MCF 10A (cell line): ENCODE measurements around the gene ASMTL. TPM values are rescaled to one million over a fixed set of nuclear protein-coding genes. Genes with fewer than 3 reads are reported as not detected.

Source experiments
- BruUV-seq: library from RNA; stranded (reverse); fragments of 400-500 nt; replicated peaks from 2 replicates; lab custom pipeline; 2021; lab: Mats Ljungman, UMichigan
- CTCF ChIA-PET: fragments of 300-600 bp; sonication (Branson Sonifier 250); formaldehyde crosslinking; extraction: SDS; loops from one replicate; lab custom pipeline; 2021; ENCODE audit warnings: antibody characterized with exemption, inconsistent platforms; lab: Yijun Ruan, JAX
- POLR2A ChIA-PET: fragments of 300-600, 350-650 bp; sonication (Branson Sonifier 250); formaldehyde crosslinking; extraction: SDS; loops from one replicate; lab custom pipeline; 2020; ENCODE audit warnings: antibody characterized with exemption, inconsistent platforms; lab: Yijun Ruan, JAX
- DNase-seq: peaks from one replicate; pipeline ENCODE4 v3.0.0-alpha.2; 2018; ENCODE audit not compliant: unreplicated experiment
- H3K27ac Mint-ChIP-seq: one replicate; pipeline ENCODE4 v1.8.0; 2022; ENCODE audit warnings: mild to moderate bottlenecking, low read depth, mixed read lengths; ENCODE audit not compliant: unreplicated experiment
- H3K27me3 Mint-ChIP-seq: one replicate; pipeline ENCODE4 v1.8.0; 2022; ENCODE audit warnings: mixed read lengths; ENCODE audit not compliant: insufficient read depth, unreplicated experiment
- H3K36me3 Mint-ChIP-seq: one replicate; pipeline ENCODE4 v1.8.0; 2022; ENCODE audit warnings: mild to moderate bottlenecking, moderate library complexity, mixed read lengths; ENCODE audit not compliant: insufficient read depth, unreplicated experiment
- H3K4me1 Mint-ChIP-seq: one replicate; pipeline ENCODE4 v1.8.0; 2022; ENCODE audit warnings: mixed read lengths; ENCODE audit not compliant: insufficient read depth, unreplicated experiment
- H3K4me3 Mint-ChIP-seq: one replicate; pipeline ENCODE4 v1.8.0; 2022; ENCODE audit warnings: mild to moderate bottlenecking, moderate library complexity, mixed read lengths; ENCODE audit not compliant: unreplicated experiment
- H3K9me3 Mint-ChIP-seq: one replicate; pipeline ENCODE4 v1.8.0; 2022; ENCODE audit warnings: mixed read lengths; ENCODE audit not compliant: unreplicated experiment
- intact Hi-C: fragments of 100-400 bp; cut with micrococcal nuclease; formaldehyde crosslinking; loops from 2 replicates; pipeline ENCODE4 v1.14.1; 2022
- total RNA-seq: library from RNA; stranded (reverse); gene quantifications from 2 replicates; pipeline ENCODE4 v1.2.3, GENCODE V29; 2022
- TF ChIP-seq, protein P1 (sequence below): fragments of 200-600 bp; IDR thresholded peaks from one replicate; pipeline ENCODE4 v1.8.0; 2022; ENCODE audit warnings: antibody characterized with exemption, mild to moderate bottlenecking; ENCODE audit not compliant: unreplicated experiment

The ASMTL gene
- total RNA-seq, 1 experiment from 2014 or later: 20.6 TPM

DNA sequence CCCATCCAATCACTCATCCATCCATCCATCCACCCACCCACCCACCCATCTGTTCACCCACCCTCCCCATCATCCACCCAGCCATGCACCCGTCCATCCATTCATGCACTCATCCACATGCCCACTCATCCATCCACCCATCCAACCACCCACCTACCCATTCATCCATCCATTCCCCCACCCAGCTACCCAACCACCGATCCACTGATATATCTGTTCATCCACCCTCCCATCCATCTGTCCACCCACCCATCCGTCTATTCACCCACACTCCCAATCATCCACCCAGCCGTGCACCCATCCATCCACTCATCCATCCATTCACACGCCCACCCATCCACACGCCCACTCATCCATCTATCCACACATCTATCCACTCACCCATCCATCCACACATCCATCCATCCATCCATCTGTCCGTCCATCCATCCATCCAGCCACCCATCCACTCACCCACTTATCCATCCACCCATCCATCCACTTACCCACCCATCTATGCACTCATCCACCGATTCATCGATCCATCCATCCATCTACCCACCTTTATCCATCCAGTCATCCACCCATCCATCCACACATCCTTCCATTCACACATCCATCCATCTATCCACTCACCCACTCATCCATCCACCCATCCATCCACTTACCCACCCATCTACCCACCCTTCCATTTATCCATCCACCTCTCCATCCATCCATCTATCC lies 28.4 kb downstream of the ASMTL start:
- CTCF ChIA-PET: no interaction called here
- peaks cover 19% of the 10 kb centered on the region for H3K9me3 Mint-ChIP-seq
- no TSS peak for BruUV-seq
- no peak for DNase-seq
- intact Hi-C loops: no loop called here
- H3K36me3 Mint-ChIP-seq: peaks cover 43% of the 10 kb centered on the region
- H3K27ac Mint-ChIP-seq: no peak overlapping the region
- H3K4me3 Mint-ChIP-seq: no peak overlapping the region
- TF ChIP-seq, protein P1, sequence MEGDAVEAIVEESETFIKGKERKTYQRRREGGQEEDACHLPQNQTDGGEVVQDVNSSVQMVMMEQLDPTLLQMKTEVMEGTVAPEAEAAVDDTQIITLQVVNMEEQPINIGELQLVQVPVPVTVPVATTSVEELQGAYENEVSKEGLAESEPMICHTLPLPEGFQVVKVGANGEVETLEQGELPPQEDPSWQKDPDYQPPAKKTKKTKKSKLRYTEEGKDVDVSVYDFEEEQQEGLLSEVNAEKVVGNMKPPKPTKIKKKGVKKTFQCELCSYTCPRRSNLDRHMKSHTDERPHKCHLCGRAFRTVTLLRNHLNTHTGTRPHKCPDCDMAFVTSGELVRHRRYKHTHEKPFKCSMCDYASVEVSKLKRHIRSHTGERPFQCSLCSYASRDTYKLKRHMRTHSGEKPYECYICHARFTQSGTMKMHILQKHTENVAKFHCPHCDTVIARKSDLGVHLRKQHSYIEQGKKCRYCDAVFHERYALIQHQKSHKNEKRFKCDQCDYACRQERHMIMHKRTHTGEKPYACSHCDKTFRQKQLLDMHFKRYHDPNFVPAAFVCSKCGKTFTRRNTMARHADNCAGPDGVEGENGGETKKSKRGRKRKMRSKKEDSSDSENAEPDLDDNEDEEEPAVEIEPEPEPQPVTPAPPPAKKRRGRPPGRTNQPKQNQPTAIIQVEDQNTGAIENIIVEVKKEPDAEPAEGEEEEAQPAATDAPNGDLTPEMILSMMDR: no peak
- no peaks in the 10 kb centered on the region for H3K4me1 Mint-ChIP-seq
- H3K27me3 Mint-ChIP-seq: no peaks in the 10 kb centered on the region
- POLR2A ChIA-PET: no interaction called here

DNA sequence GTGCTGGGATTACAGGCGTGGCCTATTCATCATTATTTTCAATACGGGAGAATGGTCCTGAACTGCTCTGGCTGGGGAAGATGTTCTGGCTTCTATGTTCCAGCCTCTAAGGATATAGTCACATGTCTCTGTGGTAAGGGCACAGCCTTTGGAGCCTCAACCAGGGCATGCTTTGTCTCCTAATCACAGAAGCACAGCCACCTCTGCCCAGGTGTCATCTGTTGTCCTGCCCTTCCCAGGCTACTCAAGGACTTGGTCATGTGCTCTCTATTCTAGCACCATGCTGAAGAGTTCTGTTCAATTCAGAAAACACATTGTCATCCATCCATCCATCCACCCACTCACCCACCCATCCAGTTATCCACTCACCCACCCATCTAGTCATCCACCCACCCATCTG lies 29.5 kb downstream of the ASMTL start:
- Mint-ChIP-seq H3K27ac (no peak overlapping the region), H3K4me1 (no peaks in the 10 kb centered on the region), H3K9me3 (peaks cover 19% of the 10 kb centered on the region), H3K4me3 (no peak overlapping the region), H3K27me3 (no peaks in the 10 kb centered on the region), H3K36me3 (peaks cover 39% of the 10 kb centered on the region)
- intact Hi-C loops: no loop called here
- ChIA-PET POLR2A (no interaction called here), CTCF (no interaction called here)
- BruUV-seq: no TSS peak
- TF ChIP-seq, protein P1: no peak
- DNase-seq: no peak

DNA sequence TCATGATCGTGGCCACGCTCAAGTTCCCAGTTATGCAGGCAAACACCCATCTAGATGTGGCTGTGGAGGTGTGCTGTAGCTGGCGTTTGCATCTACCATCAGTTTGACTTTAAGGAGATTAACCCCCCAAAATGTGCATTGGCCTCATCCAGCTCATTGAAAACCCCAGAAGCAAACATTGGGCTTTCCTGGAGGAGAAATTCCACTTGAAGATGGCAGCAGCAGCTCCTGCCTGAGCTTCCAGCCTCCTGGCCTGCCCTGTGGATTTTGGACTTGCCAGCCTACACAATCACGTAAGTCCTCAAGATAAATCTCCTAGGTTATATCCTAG lies 30.6 kb downstream of the ASMTL start:
- Mint-ChIP-seq H3K4me3 (no peak overlapping the region), H3K27me3 (no peaks in the 10 kb centered on the region), H3K27ac (no peak overlapping the region), H3K36me3 (peaks cover 34% of the 10 kb centered on the region), H3K4me1 (no peaks in the 10 kb centered on the region), H3K9me3 (peaks cover 19% of the 10 kb centered on the region)
- no TSS peak for BruUV-seq
- ChIA-PET CTCF (no interaction called here), POLR2A (no interaction called here)
- intact Hi-C loops: no loop called here
- no peak for DNase-seq
- TF ChIP-seq, protein P1: no peak

DNA sequence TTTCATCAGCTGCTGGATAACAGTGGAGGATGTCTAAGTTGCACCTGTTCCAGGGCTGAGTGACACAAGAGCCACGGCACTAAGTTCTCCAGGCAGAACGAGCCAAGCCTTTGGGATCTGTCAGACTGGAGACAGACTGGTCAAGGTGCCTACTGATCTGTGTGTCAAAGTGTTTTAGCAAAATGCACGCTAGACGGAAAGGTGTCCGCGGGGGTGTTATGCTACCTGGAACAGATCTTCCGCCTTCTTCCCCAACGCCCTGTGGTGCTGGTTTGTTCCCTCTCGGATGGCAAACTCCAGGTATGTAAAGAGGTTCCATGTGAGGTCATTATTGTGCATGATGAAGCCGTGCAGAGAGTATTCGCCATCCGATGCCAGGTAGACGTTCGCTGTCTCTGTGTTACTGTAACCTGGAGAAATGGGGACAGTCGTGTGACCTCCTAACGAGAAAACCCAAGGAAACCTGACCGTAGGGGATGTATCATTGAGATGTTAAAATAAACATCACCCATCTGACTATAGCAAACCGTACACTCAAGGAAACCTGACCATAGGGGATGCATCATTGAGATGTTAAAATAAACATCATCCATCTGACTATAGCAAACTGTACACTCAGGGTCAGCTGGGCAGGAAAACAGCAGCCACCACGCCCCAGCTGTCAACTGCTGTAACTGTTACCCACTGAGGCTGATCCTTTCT lies 31.1 kb downstream of the ASMTL start:
- CTCF ChIA-PET: no interaction called here
- TF ChIP-seq, protein P1: no peak
- H3K4me1 Mint-ChIP-seq: no peaks in the 10 kb centered on the region
- intact Hi-C loops: no loop called here
- POLR2A ChIA-PET: no interaction called here
- BruUV-seq: no TSS peak
- peaks cover 19% of the 10 kb centered on the region for H3K9me3 Mint-ChIP-seq
- H3K4me3 Mint-ChIP-seq: no peak overlapping the region
- no peaks in the 10 kb centered on the region for H3K27me3 Mint-ChIP-seq
- H3K27ac Mint-ChIP-seq: no peak overlapping the region
- peaks cover 33% of the 10 kb centered on the region for H3K36me3 Mint-ChIP-seq
- no peak for DNase-seq
